NB4 (cell line): ENCODE results near the gene S100PBP.

ENCODE experiments used
- MYC ChIP-seq: IDR thresholded peaks from 2 replicates; pipeline ENCODE4 v1.6.1; 2011; ENCODE audit warnings: low read depth, low read length
- POLR2A ChIP-seq: IDR thresholded peaks from 2 replicates; pipeline ENCODE4 v1.6.1; 2011; ENCODE audit warnings: mild to moderate bottlenecking; ENCODE audit not compliant: insufficient read length; ENCODE audit errors: extremely low read depth
- TF ChIP-seq, protein P1 (sequence below): IDR thresholded peaks from one replicate; pipeline ENCODE4 v1.5.1; 2012; ENCODE audit warnings: low read depth, low read length
- TF ChIP-seq, protein P2 (sequence below): IDR thresholded peaks from 2 replicates; pipeline ENCODE4 v1.6.1; 2011; ENCODE audit warnings: low read depth, low read length

DNA sequence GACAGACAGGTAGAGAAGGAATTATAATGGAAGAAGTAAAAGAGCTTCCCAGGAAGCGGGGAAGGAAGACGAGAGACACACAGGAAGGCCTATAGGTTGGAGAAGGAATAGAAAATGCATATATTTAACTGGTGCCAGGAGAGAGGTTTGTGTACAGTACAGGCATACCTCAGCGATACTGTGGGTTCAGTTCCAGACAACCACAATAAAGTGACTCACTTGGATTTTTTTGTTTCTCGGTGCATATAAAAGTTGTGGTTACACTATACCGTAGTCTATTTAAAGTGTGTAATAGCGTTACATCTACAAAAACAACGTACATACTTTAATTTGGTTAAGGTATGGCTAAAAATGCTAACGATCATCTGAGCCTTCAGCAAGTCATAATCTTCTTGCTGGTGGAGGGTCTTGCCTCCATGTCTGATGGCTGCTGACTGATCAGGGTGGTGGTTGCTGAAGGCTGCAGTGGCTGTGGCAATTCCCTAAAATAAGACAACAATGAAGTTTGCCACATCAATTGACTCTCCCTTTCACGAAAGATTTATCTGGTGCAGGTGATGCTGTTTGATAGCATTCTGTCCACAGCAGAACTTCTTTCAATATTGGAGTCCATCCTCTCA lies 16.2 kb upstream of the S100PBP start:
- TF ChIP-seq, protein P1, sequence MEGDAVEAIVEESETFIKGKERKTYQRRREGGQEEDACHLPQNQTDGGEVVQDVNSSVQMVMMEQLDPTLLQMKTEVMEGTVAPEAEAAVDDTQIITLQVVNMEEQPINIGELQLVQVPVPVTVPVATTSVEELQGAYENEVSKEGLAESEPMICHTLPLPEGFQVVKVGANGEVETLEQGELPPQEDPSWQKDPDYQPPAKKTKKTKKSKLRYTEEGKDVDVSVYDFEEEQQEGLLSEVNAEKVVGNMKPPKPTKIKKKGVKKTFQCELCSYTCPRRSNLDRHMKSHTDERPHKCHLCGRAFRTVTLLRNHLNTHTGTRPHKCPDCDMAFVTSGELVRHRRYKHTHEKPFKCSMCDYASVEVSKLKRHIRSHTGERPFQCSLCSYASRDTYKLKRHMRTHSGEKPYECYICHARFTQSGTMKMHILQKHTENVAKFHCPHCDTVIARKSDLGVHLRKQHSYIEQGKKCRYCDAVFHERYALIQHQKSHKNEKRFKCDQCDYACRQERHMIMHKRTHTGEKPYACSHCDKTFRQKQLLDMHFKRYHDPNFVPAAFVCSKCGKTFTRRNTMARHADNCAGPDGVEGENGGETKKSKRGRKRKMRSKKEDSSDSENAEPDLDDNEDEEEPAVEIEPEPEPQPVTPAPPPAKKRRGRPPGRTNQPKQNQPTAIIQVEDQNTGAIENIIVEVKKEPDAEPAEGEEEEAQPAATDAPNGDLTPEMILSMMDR = no peak
- TF ChIP-seq POLR2A = no peak
- TF ChIP-seq, protein P2, sequence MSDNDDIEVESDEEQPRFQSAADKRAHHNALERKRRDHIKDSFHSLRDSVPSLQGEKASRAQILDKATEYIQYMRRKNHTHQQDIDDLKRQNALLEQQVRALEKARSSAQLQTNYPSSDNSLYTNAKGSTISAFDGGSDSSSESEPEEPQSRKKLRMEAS = no peak
- TF ChIP-seq MYC = no peak
